Measurements from ENCODE around the gene RFC5. TPM values are rescaled to one million over a fixed set of nuclear protein-coding genes. Genes with fewer than 3 reads are reported as not detected.

Gene RFC5
- total and polyA plus RNA-seq, 10 of the 15 experiments (the other 5 are each of a cell fraction or from before 2014, with no cell fraction given): 30.9 to 73.3 (median 53.5) TPM

- H3K4me1 ChIP-seq (ENCODE audit: control insufficient read depth, insufficient read depth, low read length): no peaks in the 10 kb centered on the region
- no TSS peak for BruUV-seq (replicated peaks)
- no peaks in the 10 kb centered on the region for H3K27me3 ChIP-seq (replicated peaks in 1 of 2; ENCODE audit: control insufficient read depth in 2 of 2, insufficient read depth in 2 of 2, low read length in 1 of 2)
- no peaks in the 10 kb centered on the region for H3K9me3 ChIP-seq (replicated peaks; ENCODE audit: control insufficient read depth, insufficient read depth, low read length)
- no peak for FAIRE-seq
- peak; percentile 23; the same call in 1 of the 2 replicates for TF ChIP-seq POLR2AphosphoS5 (IDR thresholded peaks at IDR 0.05; ENCODE audit: low read length)
- TF ChIP-seq GATAD2B (conservative IDR thresholded peaks at IDR 0.05; ENCODE audit: low read depth): no peak
- H3K36me3 ChIP-seq (ENCODE audit: control insufficient read depth in 2 of 2, insufficient read depth in 2 of 2, low read length in 1 of 2): peaks cover 18 to 45% of the 10 kb centered on the region in 2 experiments
- ChIA-PET POLR2A (no interaction called here), CTCF (interaction anchor here (0.7 to 1.5 kb wide), 3 partner anchors 36 to 154 kb away, joined by 3 to 4 read pairs (median 4); no protein-coding TSS in a partner anchor), RAD21 (ENCODE audit: unreplicated experiment) (interaction anchor here (1.3 kb wide), 1 partner anchor 154 kb away, joined by 3 read pairs; no protein-coding TSS in a partner anchor), SMC1A (ENCODE audit: uncharacterized antibody, unreplicated experiment) (no interaction called here)
- DNase-seq (ENCODE audit: low read depth, low spot score): no peak
- intact Hi-C loops (cut with micrococcal nuclease; ENCODE audit: unreplicated experiment) (no loop called here), in situ Hi-C loops (cut with MboI) (no loop called here)
- H3K27ac ChIP-seq (ENCODE audit: control insufficient read depth, insufficient read depth): no peak overlapping the region
- H3K4me2 ChIP-seq (ENCODE audit: control insufficient read depth, insufficient read depth): no peak overlapping the region
- WGBS (ENCODE audit: insufficient coverage, insufficient replicate concordance, low lambda C conversion rate, missing lambda C conversion rate): 98% methylated on average over 5 of the region's 5 CpGs
- H2AFZ ChIP-seq (ENCODE audit: control insufficient read depth, low read depth, low read length): no peak overlapping the region
- H3K4me3 ChIP-seq: no peak overlapping the region
- no peaks in the 10 kb centered on the region for H3K79me2 ChIP-seq (ENCODE audit: control insufficient read depth, insufficient read depth, low read length)
- H3K9ac ChIP-seq (ENCODE audit: control insufficient read depth, insufficient read depth, low read length): no peak overlapping the region
- no peak for ATAC-seq
- H4K20me1 ChIP-seq (ENCODE audit: control insufficient read depth, insufficient read depth): no peaks in the 10 kb centered on the region
These were observed 12.7 kb downstream of the RFC5 start for GRCh38 chr12:118029166-118029565.

- POLR2A ChIA-PET: interaction anchor here (0.8 to 1.6 kb wide), 3 partner anchors 16 to 135 kb away, joined by 4 to 7 read pairs (median 4); partner anchors contain the start of gene RFC5
- CTCF ChIA-PET: interaction anchor here (0.8 to 7.5 kb wide), 5 partner anchors 14 to 156 kb away, joined by 3 to 111 read pairs (median 6); no protein-coding TSS in a partner anchor
- peak; percentile 41 for FAIRE-seq
- TF ChIP-seq SUZ12 (IDR thresholded peaks at IDR 0.05; ENCODE audit: unreplicated experiment) (no peak), ZNF217 (IDR thresholded peaks at IDR 0.05) (no peak), HCFC1 (IDR thresholded peaks at IDR 0.05; ENCODE audit: low read length) (no peak), MTA2 (IDR thresholded peaks at IDR 0.05; ENCODE audit: low read depth) (no peak), SIN3A (IDR thresholded peaks at IDR 0.05; ENCODE audit: low read depth, low read length) (no peak), SMARCA5 (IDR thresholded peaks at IDR 0.05) (no peak), CHD1 (IDR thresholded peaks at IDR 0.05; ENCODE audit: low read depth, low read length) (no peak), NBN (IDR thresholded peaks at IDR 0.05) (no peak), RCOR1 (conservative IDR thresholded peaks at IDR 0.05; ENCODE audit: low read depth, low read length) (no peak), HDAC6 (IDR thresholded peaks at IDR 0.05; ENCODE audit: unreplicated experiment) (no peak), E2F8 (IDR thresholded peaks at IDR 0.05; ENCODE audit: low read depth, partially characterized antibody) (no peak), POLR2AphosphoS5 (IDR thresholded peaks at IDR 0.05; ENCODE audit: low read length) (no peak), HDGF (IDR thresholded peaks at IDR 0.05) (no peak)
These were observed 15.7 kb downstream of the RFC5 start for GRCh38 chr12:118032188-118032587.

More at GRCh38 chr12:118032188-118032587, 15.7 kb downstream of the RFC5 start:
- SMC1A ChIA-PET (ENCODE audit: uncharacterized antibody, unreplicated experiment): interaction anchor here (0.5 to 5.4 kb wide), 9 partner anchors 9 to 554 kb away, joined by 3 to 64 read pairs (median 4); partner anchors contain the start of gene RFC5
- Histone ChIP-seq H3K36me3 (ENCODE audit: control insufficient read depth in 2 of 2, insufficient read depth in 2 of 2, low read length in 1 of 2) (peaks cover 15 to 54% of the 10 kb centered on the region in 2 experiments), H3K4me1 (ENCODE audit: control insufficient read depth, insufficient read depth, low read length) (peaks cover 29% of the 10 kb centered on the region), H3K27me3 (replicated peaks in 1 of 2; ENCODE audit: control insufficient read depth in 2 of 2, insufficient read depth in 2 of 2, low read length in 1 of 2) (no peaks in the 10 kb centered on the region), H3K9me3 (replicated peaks; ENCODE audit: control insufficient read depth, insufficient read depth, low read length) (peaks cover 4% of the 10 kb centered on the region; the same call in 2 of the 3 replicates), H4K20me1 (ENCODE audit: control insufficient read depth, insufficient read depth) (no peaks in the 10 kb centered on the region), H3K79me2 (ENCODE audit: control insufficient read depth, insufficient read depth, low read length) (no peaks in the 10 kb centered on the region), H3K27ac (ENCODE audit: control insufficient read depth, insufficient read depth) (no peak overlapping the region), H2AFZ (ENCODE audit: control insufficient read depth, low read depth, low read length) (no peak overlapping the region), H3K4me3 (no peak overlapping the region), H3K9ac (ENCODE audit: control insufficient read depth, insufficient read depth, low read length) (no peak overlapping the region), H3K4me2 (ENCODE audit: control insufficient read depth, insufficient read depth) (no peak overlapping the region)
- in situ Hi-C loops (cut with MboI): no loop called here
- RAD21 ChIA-PET (ENCODE audit: unreplicated experiment): no interaction called here
- ATAC-seq: no peak
- no peak for DNase-seq (ENCODE audit: low read depth, low spot score)
- BruUV-seq (replicated peaks): no TSS peak
- intact Hi-C loops (cut with micrococcal nuclease; ENCODE audit: unreplicated experiment): no loop called here
- WGBS (ENCODE audit: insufficient coverage, insufficient replicate concordance, low lambda C conversion rate, missing lambda C conversion rate): 96% methylated on average over 7 of the region's 7 CpGs

All from GM12878 (cell line).